ENCODE measurements around the gene PLEKHA4.

Gene PLEKHA4

GRCh38 chr19:48822514-48822913, 45.9 kb downstream of the PLEKHA4 start:
- no peak for DNase-seq

- DNase-seq = no peak
Observed at GRCh38 chr19:48821633-48822032, 46.8 kb downstream of the PLEKHA4 start.

- peak; percentile 47 for DNase-seq
Observed at GRCh38 chr19:48819366-48819816, 49.0 kb downstream of the PLEKHA4 start.

GRCh38 chr19:48818234-48818820, 50.1 kb downstream of the PLEKHA4 start:
- DNase-seq = peak; percentile 76

GRCh38 chr19:48817585-48818124, 50.8 kb downstream of the PLEKHA4 start:
- no peak for DNase-seq

- no peak for DNase-seq
Observed at GRCh38 chr19:48815870-48816501, 52.4 kb downstream of the PLEKHA4 start.

- DNase-seq = no peak
Observed at GRCh38 chr19:48814895-48815294, 53.5 kb downstream of the PLEKHA4 start.

- DNase-seq = no peak
Observed at GRCh38 chr19:48813123-48813913, 55.1 kb downstream of the PLEKHA4 start.

GRCh38 chr19:48812094-48812929, 56.1 kb downstream of the PLEKHA4 start:
- DNase-seq = peak; percentile 46

GRCh38 chr19:48810151-48810550, 58.3 kb downstream of the PLEKHA4 start:
- DNase-seq = no peak

- DNase-seq = no peak
Observed at GRCh38 chr19:48807590-48808308, 60.7 kb downstream of the PLEKHA4 start.

- no peak for DNase-seq
Observed at GRCh38 chr19:48806818-48807589, 61.4 kb downstream of the PLEKHA4 start.

- DNase-seq = no peak
Observed at GRCh38 chr19:48806518-48806817, 61.9 kb downstream of the PLEKHA4 start.

- DNase-seq = no peak
Observed at GRCh38 chr19:48805452-48805851, 63.0 kb downstream of the PLEKHA4 start.

- no peak for DNase-seq
Observed at GRCh38 chr19:48804496-48804895, 63.9 kb downstream of the PLEKHA4 start.

- no peak for DNase-seq
Observed at GRCh38 chr19:48802623-48803022, 65.8 kb downstream of the PLEKHA4 start.

- no peak for DNase-seq
Observed at GRCh38 chr19:48799358-48800300, 68.8 kb downstream of the PLEKHA4 start.

GRCh38 chr19:48798937-48799336, 69.5 kb downstream of the PLEKHA4 start:
- DNase-seq = no peak

- no peak for DNase-seq
Observed at GRCh38 chr19:48797103-48797502, 71.3 kb downstream of the PLEKHA4 start.

All from NCI-H2107 (cell line).